H54 (cell line): ENCODE measurements around the gene PHLDB2.
A peak's percentile ranks its signal among the peaks of the same experiment; 100 is the strongest.
"Not testable (repeated sequence)": the region's sequence is repeated elsewhere in the genome, so short reads cannot be mapped to it uniquely, and the experiment has no call there.

Experiments
- DNase-seq: peaks from one replicate; pipeline ENCODE4 v3.0.0; 2011; ENCODE audit warnings: low spot score, mixed read lengths; ENCODE audit not compliant: insufficient read length
- FAIRE-seq: peaks from 3 replicates; lab custom pipeline; 2011; peaks lifted over from hg19 to GRCh38; lab: Jason Lieb, UNC
- POLR2A ChIP-seq: IDR thresholded peaks from 2 replicates; pipeline ENCODE4 v1.6.1; 2011; ENCODE audit warnings: low read depth, mild to moderate bottlenecking, low read length

Gene PHLDB2

GRCh38 chr3:111859061-111859973 lies at the start of gene PHLDB2:
PHLDB2 (plus strand) TSS chr3:111859265; CDS start chr3:111884078, 24,813 bp downstream.
- DNase-seq, result peak; percentile 51
- FAIRE-seq, result no peak
- peak; percentile 35 for TF ChIP-seq POLR2A

- no peak for TF ChIP-seq POLR2A
- DNase-seq (peak; percentile 6), FAIRE-seq (peak; percentile 96)
These were observed 48.2 kb upstream of the PHLDB2 start for GRCh38 chr3:111810909-111811308.

- FAIRE-seq, result peak; percentile 15
- no peak for DNase-seq
- TF ChIP-seq POLR2A, result no peak
These were observed 47.3 kb upstream of the PHLDB2 start for GRCh38 chr3:111811811-111812210.

GRCh38 chr3:111812701-111813100 lies 46.4 kb upstream of the PHLDB2 start:
- DNase-seq, result no peak
- TF ChIP-seq POLR2A, result no peak
- FAIRE-seq, result no peak

GRCh38 chr3:111813441-111813840 lies 45.6 kb upstream of the PHLDB2 start:
- no peak for TF ChIP-seq POLR2A
- FAIRE-seq (no peak), DNase-seq (no peak)

- no peak for TF ChIP-seq POLR2A
- FAIRE-seq (no peak), DNase-seq (no peak)
These were observed 45.1 kb upstream of the PHLDB2 start for GRCh38 chr3:111813979-111814378.

GRCh38 chr3:111816771-111817170 lies 42.3 kb upstream of the PHLDB2 start:
- DNase-seq, FAIRE-seq: not testable (repeated sequence)

GRCh38 chr3:111819927-111820326 lies 39.1 kb upstream of the PHLDB2 start:
- no peak for DNase-seq
- no peak for TF ChIP-seq POLR2A
- no peak for FAIRE-seq

GRCh38 chr3:111820651-111821050 lies 38.4 kb upstream of the PHLDB2 start:
- no peak for FAIRE-seq
- TF ChIP-seq POLR2A, result no peak
- no peak for DNase-seq

- no peak for TF ChIP-seq POLR2A
- DNase-seq (no peak), FAIRE-seq (no peak)
These were observed 37.2 kb upstream of the PHLDB2 start for GRCh38 chr3:111821891-111822290.

GRCh38 chr3:111822804-111823203 lies 36.3 kb upstream of the PHLDB2 start:
- TF ChIP-seq POLR2A, result no peak
- FAIRE-seq (no peak), DNase-seq (no peak)

GRCh38 chr3:111823341-111823855 lies 35.7 kb upstream of the PHLDB2 start:
- TF ChIP-seq POLR2A, result no peak
- DNase-seq (no peak), FAIRE-seq (no peak)

- FAIRE-seq, result no peak
- TF ChIP-seq POLR2A, result no peak
- no peak for DNase-seq
These were observed 34.7 kb upstream of the PHLDB2 start for GRCh38 chr3:111824351-111824750.

GRCh38 chr3:111827871-111828270 lies 31.2 kb upstream of the PHLDB2 start:
- FAIRE-seq, result no peak
- no peak for DNase-seq
- TF ChIP-seq POLR2A, result no peak

- FAIRE-seq (no peak), DNase-seq (no peak)
- no peak for TF ChIP-seq POLR2A
These were observed 30.5 kb upstream of the PHLDB2 start for GRCh38 chr3:111828530-111828929.
